Measurements from ENCODE around the gene PIGQ.

The PIGQ gene

DNA sequence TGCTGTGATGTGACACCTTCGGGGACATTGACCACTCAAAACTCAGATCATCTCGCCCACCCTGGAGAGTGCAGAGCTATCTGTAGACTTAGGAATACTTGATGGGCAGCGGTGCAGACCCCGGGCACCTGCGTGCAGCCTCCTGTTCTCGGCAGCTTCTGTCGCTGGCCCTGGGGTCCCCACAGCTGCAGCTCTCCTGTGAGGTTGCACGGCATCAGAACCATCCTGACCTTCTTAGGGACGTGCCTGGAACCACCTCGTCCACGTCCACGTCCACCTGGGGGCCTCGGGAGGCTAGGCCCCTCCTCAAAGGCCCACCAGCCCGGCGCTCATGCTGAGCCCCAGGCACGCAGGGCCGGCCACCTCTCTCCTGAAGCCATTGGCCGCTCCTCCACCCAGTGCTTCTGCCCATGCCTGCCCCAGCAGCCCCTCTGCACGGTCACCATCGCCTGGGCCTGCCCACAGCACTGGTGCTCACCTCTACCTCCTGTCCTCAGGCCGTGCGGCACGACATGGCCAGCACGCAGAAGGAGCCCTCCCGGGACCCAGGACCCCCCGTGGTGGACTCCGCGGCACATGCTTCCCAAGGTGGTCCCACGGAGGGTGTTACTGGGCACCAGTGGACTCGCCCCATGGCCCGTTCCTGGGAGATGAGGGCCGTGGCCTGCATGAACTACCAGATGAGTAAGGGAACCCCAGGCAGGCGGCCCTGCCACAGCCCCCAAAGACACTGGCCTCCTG is 58.7 kb downstream of the PIGQ start:
- no peak for DNase-seq (ENCODE audit: low read depth, low spot score)

DNA sequence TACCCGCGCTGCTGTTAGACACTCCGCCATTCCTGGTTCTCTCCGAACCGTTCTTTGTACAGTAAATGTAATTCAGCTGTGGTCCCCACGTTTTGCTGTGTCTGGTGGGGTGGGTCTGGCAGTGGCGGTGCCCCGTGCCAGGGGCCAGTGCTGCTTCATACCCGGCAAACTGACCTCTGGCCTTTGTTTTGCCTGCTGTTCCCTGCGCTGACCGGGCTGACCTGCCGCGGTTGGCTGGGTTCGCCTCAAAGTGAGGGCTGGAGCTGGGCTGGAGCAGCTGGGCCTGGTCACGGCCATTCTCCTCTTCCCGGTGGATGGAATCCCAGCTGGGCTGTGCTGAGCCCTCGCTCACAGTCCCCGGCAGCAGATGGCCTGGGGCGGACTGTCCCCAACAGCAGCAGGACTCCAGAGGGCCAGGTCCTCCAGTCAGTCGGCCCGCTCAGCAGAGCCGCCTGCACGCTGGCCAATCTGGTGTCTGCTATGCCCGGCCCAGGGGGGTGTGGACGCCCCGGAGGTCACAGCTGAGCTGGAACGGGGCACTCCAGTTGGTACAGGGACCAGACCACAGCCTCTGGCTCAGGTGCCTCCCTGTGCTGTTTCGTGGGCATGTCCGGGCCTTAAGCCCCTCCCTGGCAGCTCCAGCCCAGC is 59.5 kb downstream of the PIGQ start:
- DNase-seq (ENCODE audit: low read depth, low spot score), result no peak

GRCh38 chr16:629833-630248 is 60.1 kb downstream of the PIGQ start:
- DNase-seq (ENCODE audit: low read depth, low spot score), result no peak

GRCh38 chr16:630249-630814 is 60.6 kb downstream of the PIGQ start:
- no peak for DNase-seq (ENCODE audit: low read depth, low spot score)

DNA sequence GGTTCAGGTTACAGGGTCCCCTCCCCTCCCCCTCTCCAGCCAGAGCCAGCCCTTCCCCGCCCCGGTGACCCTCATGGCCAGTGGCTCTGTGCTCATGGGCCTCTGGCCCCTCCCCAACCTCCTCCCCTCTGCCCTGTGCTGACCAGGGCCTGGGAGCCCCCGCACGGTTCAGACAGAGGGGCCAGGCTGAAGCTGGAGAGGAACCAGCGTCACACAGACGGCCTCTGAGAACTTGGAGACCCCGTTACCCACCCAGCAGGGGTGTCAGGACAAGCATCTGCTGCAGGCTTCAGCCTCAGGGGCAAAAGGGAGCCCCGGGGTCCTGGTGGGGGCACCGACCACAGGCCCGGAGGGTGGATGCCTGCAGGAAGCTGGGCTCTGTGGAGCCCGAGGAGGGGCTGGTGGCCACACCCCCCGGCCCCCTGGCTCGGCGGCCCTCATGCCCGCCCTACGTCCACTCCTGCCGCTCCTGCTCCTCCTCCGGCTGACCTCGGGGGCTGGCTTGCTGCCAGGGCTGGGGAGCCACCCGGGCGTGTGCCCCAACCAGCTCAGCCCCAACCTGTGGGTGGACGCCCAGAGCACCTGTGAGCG is 61.1 kb downstream of the PIGQ start, which contains the start of gene WFIKKN1:
Gene WFIKKN1 (plus strand): TSS at position 171 of the 591 bp plus-strand sequence. CDS start 269 bp downstream, at position 440.
- no peak for DNase-seq (ENCODE audit: low read depth, low spot score)

GRCh38 chr16:631808-632358 is 62.1 kb downstream of the PIGQ start:
- no peak for DNase-seq (ENCODE audit: low read depth, low spot score)

DNA sequence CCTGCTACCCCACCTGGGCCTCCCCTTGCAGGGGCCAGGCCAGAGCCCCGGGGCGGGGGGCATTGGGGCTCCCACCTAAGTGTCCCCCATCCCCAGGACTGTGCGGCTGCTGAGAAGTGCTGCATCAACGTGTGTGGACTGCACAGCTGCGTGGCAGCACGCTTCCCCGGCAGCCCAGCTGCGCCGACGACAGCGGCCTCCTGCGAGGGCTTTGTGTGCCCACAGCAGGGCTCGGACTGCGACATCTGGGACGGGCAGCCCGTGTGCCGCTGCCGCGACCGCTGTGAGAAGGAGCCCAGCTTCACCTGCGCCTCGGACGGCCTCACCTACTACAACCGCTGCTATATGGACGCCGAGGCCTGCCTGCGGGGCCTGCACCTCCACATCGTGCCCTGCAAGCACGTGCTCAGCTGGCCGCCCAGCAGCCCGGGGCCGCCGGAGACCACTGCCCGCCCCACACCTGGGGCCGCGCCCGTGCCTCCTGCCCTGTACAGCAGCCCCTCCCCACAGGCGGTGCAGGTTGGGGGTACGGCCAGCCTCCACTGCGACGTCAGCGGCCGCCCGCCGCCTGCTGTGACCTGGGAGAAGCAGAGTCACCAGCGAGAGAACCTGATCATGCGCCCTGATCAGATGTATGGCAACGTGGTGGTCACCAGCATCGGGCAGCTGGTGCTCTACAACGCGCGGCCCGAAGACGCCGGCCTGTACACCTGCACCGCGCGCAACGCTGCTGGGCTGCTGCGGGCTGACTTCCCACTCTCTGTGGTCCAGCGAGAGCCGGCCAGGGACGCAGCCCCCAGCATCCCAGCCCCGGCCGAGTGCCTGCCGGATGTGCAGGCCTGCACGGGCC is 62.9 kb downstream of the PIGQ start:
- DNase-seq (ENCODE audit: low read depth, low spot score), result no peak

- no peak for DNase-seq (ENCODE audit: low read depth, low spot score)
These were observed 63.7 kb downstream of the PIGQ start for GRCh38 chr16:633336-634050.

Data from brain pericyte (primary cell).